GM12878 (cell line): ENCODE data around the gene ZNF429. TPM values are rescaled to one million over a fixed set of nuclear protein-coding genes. Genes with fewer than 3 reads are reported as not detected.
"Not testable (repeated sequence)": the region's sequence is repeated elsewhere in the genome, so short reads cannot be mapped to it uniquely, and the experiment has no call there.

Source experiments
- ATAC-seq: fragments of 200-7000 bp; cut with Tn5 transposase; 3 replicates; pipeline ENCODE4 v1.9.1; 2020; ENCODE audit warnings: mild to moderate bottlenecking, moderate library complexity
- BruUV-seq: library from RNA; stranded (reverse); fragments of 400-500 nt; replicated peaks from 2 replicates; lab custom pipeline; 2021; lab: Mats Ljungman, UMichigan
- CTCF ChIA-PET: fragments of 300-600 bp; sonication (Branson Sonifier 250); formaldehyde crosslinking; extraction: SDS; loops from one replicate; lab custom pipeline; 2021; ENCODE audit warnings: inconsistent platforms; lab: Yijun Ruan, JAX
- POLR2A ChIA-PET: fragments of 350-600 bp; formaldehyde crosslinking; extraction: SDS; loops from one replicate; lab custom pipeline; 2021; ENCODE audit warnings: inconsistent platforms; lab: Charles Lee
- RAD21 ChIA-PET: fragments of 300-600 bp; sonication (Branson Sonifier 250); formaldehyde crosslinking; loops from one replicate; lab custom pipeline; 2023; ENCODE audit warnings: antibody characterized with exemption; ENCODE audit not compliant: unreplicated experiment; lab: Charles Lee
- SMC1A ChIA-PET: fragments of 300-600 bp; sonication (Branson Sonifier 250); formaldehyde crosslinking; loops from one replicate; lab custom pipeline; 2023; ENCODE audit not compliant: unreplicated experiment, uncharacterized antibody; lab: Charles Lee
- DNase-seq: peaks from one replicate; pipeline ENCODE4 v3.0.0-alpha.2; 2011; ENCODE audit warnings: low read depth, low spot score
- FAIRE-seq: peaks from 3 replicates; lab custom pipeline; 2011; peaks lifted over from hg19 to GRCh38; lab: Jason Lieb, UNC
- H2AFZ ChIP-seq: 2 replicates; pipeline ENCODE4 v1.6.0; 2011; ENCODE audit warnings: low read depth, low read length, control low read depth; ENCODE audit not compliant: control insufficient read depth
- H3K27ac ChIP-seq: 2 replicates; pipeline ENCODE4 v1.5.1; 2011; ENCODE audit warnings: control low read depth; ENCODE audit not compliant: control insufficient read depth, insufficient read depth
- H3K27me3 ChIP-seq, 2 experiments: replicated peaks in 1 of 2; 2 replicates each; pipeline versions ENCODE4 v1.6.0 to v1.6.1; 2011; ENCODE audit warnings: low read length in 1 of 2; ENCODE audit not compliant: control insufficient read depth in 2 of 2, insufficient read depth in 2 of 2
- H3K36me3 ChIP-seq, 2 experiments: 2 replicates each; pipeline ENCODE4 v1.5.1; 2011; ENCODE audit warnings: low read length in 1 of 2; ENCODE audit not compliant: control insufficient read depth in 2 of 2, insufficient read depth in 2 of 2
- H3K4me1 ChIP-seq: 2 replicates; pipeline ENCODE4 v1.6.1; 2011; ENCODE audit warnings: mild to moderate bottlenecking, low read length, moderate library complexity, mixed read lengths; ENCODE audit not compliant: control insufficient read depth, insufficient read depth
- H3K4me2 ChIP-seq: 2 replicates; pipeline ENCODE4 v1.6.0; 2011; ENCODE audit warnings: control low read depth; ENCODE audit not compliant: control insufficient read depth, insufficient read depth
- H3K4me3 ChIP-seq: fragments of 200-600 bp; sonication (generic); 2 replicates; pipeline ENCODE4 v1.5.1; 2016
- H3K79me2 ChIP-seq: 2 replicates; pipeline ENCODE4 v1.6.0; 2011; ENCODE audit warnings: low read length; ENCODE audit not compliant: control insufficient read depth, insufficient read depth
- H3K9ac ChIP-seq: 2 replicates; pipeline ENCODE4 v1.8.0; 2011; ENCODE audit warnings: low read length, control low read depth, mixed read lengths; ENCODE audit not compliant: control insufficient read depth, insufficient read depth
- H3K9me3 ChIP-seq: replicated peaks from 3 replicates; pipeline ENCODE4 v1.5.1; 2011; ENCODE audit warnings: mild to moderate bottlenecking, low read length; ENCODE audit not compliant: control insufficient read depth, insufficient read depth
- H4K20me1 ChIP-seq: 2 replicates; pipeline ENCODE4 v1.6.0; 2011; ENCODE audit not compliant: control insufficient read depth, insufficient read depth
- RBBP5 ChIP-seq: fragments of 200-600 bp; sonication (generic); conservative IDR thresholded peaks from 2 replicates; pipeline ENCODE4 v1.6.1; 2016
- SREBF1 ChIP-seq: IDR thresholded peaks from 2 replicates; pipeline ENCODE4 v1.6.1; 2012; ENCODE audit warnings: mild to moderate bottlenecking, low read length
- WGBS: methylation state at CpG from one replicate; pipeline ENCODE4 v1.1.6; 2016; ENCODE audit warnings: low lambda C conversion rate; ENCODE audit not compliant: insufficient replicate concordance, insufficient coverage; ENCODE audit errors: missing lambda C conversion rate; 5-methylcytosine and 5-hydroxymethylcytosine counted together
- in situ Hi-C: fragments of 300-500 bp; cut with MboI; formaldehyde crosslinking; loops from 9 replicates; pipeline ENCODE4 v1.14.3; 2018; ENCODE audit warnings: mixed read lengths
- intact Hi-C: fragments of 100-400 bp; cut with micrococcal nuclease; formaldehyde crosslinking; loops from one replicate; pipeline ENCODE4 v1.14.2; 2022; ENCODE audit not compliant: unreplicated experiment
- polyA plus RNA-seq, 11 experiments: library from polyadenylated mRNA; depleted of rRNA in 4 of 11; unstranded in 6 of 11; stranded (reverse) in 5 of 11; fragments of >200 nt; fragmentation: Nextera tagmentation in 4 of 11; fragmentation: Illumina TruSeq in 1 of 11; extraction: Ambion mirVana in 4 of 11; extraction: Trizol in 1 of 11; gene quantifications; 1 replicate in 1 of 11; 2 replicates in 10 of 11; pipeline versions ENCODE4 v1.2.1 to v1.2.3, GENCODE V29; 2011 to 2016; ENCODE audit warnings: inconsistent platforms in 2 of 11, missing spikeins in 2 of 11, low read depth in 1 of 11
- total RNA-seq, 4 experiments: library from RNA; depleted of rRNA in 3 of 4; stranded (reverse); fragments of >200 nt in 3 of 4; fragmentation: Illumina TruSeq in 1 of 4; extraction: Trizol in 1 of 4; gene quantifications; 2 replicates each; pipeline versions ENCODE4 v1.2.1 to v1.2.3, GENCODE V29; 2013 to 2021

The ZNF429 gene
- total and polyA plus RNA-seq, 10 of the 15 experiments (the other 5 are each of a cell fraction or from before 2014, with no cell fraction given), result 1.4 to 4.3 (median 2.8) TPM

- TF ChIP-seq RBBP5 (no peak), SREBF1 (no peak)
These were observed 2.8 kb downstream of the ZNF429 start (continued) for GRCh38 chr19:21508198-21508597.

DNA sequence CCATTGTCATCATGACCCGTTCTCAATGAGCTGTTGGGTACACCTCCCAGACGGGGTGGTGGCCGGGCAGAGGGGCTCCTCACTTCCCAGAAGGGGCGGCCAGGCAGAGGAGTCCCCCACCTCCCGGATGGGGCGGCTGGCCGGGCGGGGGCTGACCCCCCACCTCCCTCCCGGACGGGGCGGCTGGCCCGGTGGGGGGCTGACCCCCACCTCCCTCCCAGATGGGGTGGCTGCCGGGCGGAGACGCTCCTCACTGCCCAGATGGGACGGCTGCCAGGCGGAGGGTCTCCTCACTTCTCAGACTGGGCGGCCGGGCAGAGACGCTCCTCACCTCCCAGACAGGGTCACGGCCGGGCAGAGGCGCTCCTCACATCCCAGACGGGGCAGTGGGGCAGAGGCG lies 5.7 kb downstream of the ZNF429 start:
- CTCF ChIA-PET, SMC1A ChIA-PET, intact Hi-C loops, H2AFZ ChIP-seq, H3K4me1 ChIP-seq, H3K9me3 ChIP-seq, POLR2A ChIA-PET, FAIRE-seq, DNase-seq, RAD21 ChIA-PET, in situ Hi-C loops, H3K79me2 ChIP-seq, ATAC-seq, H4K20me1 ChIP-seq, H3K36me3 ChIP-seq, H3K9ac ChIP-seq, BruUV-seq, H3K27me3 ChIP-seq, H3K4me3 ChIP-seq, H3K27ac ChIP-seq, H3K4me2 ChIP-seq: not testable (repeated sequence)
- WGBS, result 89% methylated on average over 10 of the region's 25 CpGs

GRCh38 chr19:21512609-21513008 lies 7.2 kb downstream of the ZNF429 start:
- RAD21 ChIA-PET, DNase-seq, H3K36me3 ChIP-seq, H3K9me3 ChIP-seq, ATAC-seq, intact Hi-C loops, H3K4me2 ChIP-seq, H3K4me3 ChIP-seq, H3K9ac ChIP-seq, H3K27me3 ChIP-seq, H2AFZ ChIP-seq, H3K79me2 ChIP-seq, H4K20me1 ChIP-seq, FAIRE-seq, in situ Hi-C loops, SMC1A ChIA-PET, H3K27ac ChIP-seq, H3K4me1 ChIP-seq, BruUV-seq, POLR2A ChIA-PET: not testable (repeated sequence)
- WGBS, result 100% methylated on average over 7 of the region's 7 CpGs
- CTCF ChIA-PET, result interaction anchor here (1.2 kb wide), 1 partner anchor 240 kb away, joined by 4 read pairs; no protein-coding TSS in a partner anchor
